Liver (tissue), 3 donors: ENCODE results near the gene TFAP2B.

Experiments
- CTCF ChIP-seq: fragments of 150-350 bp; IDR thresholded peaks from 2 replicates; pipeline ENCODE4 v1.5.1; 2017; ENCODE audit warnings: improper control_type of control experiment, low read depth, low read length; ENCODE audit not compliant: missing input control
- JUND ChIP-seq, 2 donors: IDR thresholded peaks; 2 replicates each; pipeline ENCODE4 v1.6.1; 2016; ENCODE audit warnings: antibody characterized with exemption in 2 of 2
- RAD21 ChIP-seq, 2 donors: IDR thresholded peaks; 2 replicates each; pipeline ENCODE4 v1.6.1; 2016; ENCODE audit warnings: antibody characterized with exemption in 2 of 2, mild to moderate bottlenecking in 2 of 2
- TAF1 ChIP-seq: conservative IDR thresholded peaks from 2 replicates; pipeline ENCODE4 v1.6.1; 2016; ENCODE audit warnings: antibody characterized with exemption, mild to moderate bottlenecking
- YY1 ChIP-seq: IDR thresholded peaks from 2 replicates; pipeline ENCODE4 v1.6.1; 2016; ENCODE audit warnings: antibody characterized with exemption, mild to moderate bottlenecking
- ZBTB33 ChIP-seq: IDR thresholded peaks from 2 replicates; pipeline ENCODE4 v1.6.1; 2016; ENCODE audit warnings: antibody characterized with exemption
- TF ChIP-seq, protein P1 (sequence below): IDR thresholded peaks from 2 replicates; pipeline ENCODE4 v1.6.1; 2016; ENCODE audit warnings: antibody characterized with exemption, mild to moderate bottlenecking
- TF ChIP-seq, protein P2 (sequence below): IDR thresholded peaks from 2 replicates; pipeline ENCODE4 v1.6.1; 2016; ENCODE audit warnings: antibody characterized with exemption
- donor health status: healthy.
- donor health status: healthy.

DNA sequence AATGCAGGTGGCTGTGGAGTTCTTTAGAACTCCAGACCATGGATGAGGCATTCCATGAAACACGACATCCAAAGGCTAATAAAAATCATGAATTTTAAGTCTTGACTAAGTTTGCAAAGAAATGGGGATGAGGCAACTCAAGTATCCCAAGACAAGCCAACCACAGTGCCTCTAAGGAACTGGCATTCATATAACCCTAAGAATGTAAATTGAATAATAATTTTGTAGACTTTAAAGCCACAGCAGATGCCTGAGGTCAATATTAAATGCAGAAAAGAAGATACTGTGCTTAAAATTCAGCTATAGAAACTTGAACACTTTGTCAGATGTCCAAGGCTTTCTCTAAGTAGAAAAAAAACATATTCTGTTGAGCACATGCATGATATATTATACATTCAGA is 54.5 kb downstream of the TFAP2B start:
- TF ChIP-seq CTCF = no peak
- TF ChIP-seq, protein P1, sequence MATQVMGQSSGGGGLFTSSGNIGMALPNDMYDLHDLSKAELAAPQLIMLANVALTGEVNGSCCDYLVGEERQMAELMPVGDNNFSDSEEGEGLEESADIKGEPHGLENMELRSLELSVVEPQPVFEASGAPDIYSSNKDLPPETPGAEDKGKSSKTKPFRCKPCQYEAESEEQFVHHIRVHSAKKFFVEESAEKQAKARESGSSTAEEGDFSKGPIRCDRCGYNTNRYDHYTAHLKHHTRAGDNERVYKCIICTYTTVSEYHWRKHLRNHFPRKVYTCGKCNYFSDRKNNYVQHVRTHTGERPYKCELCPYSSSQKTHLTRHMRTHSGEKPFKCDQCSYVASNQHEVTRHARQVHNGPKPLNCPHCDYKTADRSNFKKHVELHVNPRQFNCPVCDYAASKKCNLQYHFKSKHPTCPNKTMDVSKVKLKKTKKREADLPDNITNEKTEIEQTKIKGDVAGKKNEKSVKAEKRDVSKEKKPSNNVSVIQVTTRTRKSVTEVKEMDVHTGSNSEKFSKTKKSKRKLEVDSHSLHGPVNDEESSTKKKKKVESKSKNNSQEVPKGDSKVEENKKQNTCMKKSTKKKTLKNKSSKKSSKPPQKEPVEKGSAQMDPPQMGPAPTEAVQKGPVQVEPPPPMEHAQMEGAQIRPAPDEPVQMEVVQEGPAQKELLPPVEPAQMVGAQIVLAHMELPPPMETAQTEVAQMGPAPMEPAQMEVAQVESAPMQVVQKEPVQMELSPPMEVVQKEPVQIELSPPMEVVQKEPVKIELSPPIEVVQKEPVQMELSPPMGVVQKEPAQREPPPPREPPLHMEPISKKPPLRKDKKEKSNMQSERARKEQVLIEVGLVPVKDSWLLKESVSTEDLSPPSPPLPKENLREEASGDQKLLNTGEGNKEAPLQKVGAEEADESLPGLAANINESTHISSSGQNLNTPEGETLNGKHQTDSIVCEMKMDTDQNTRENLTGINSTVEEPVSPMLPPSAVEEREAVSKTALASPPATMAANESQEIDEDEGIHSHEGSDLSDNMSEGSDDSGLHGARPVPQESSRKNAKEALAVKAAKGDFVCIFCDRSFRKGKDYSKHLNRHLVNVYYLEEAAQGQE = no peak
- no peak for TF ChIP-seq ZBTB33
- TF ChIP-seq RAD21 (IDR thresholded peaks at IDR 0.05) = no peak
- no peak for TF ChIP-seq YY1
- no peak for TF ChIP-seq TAF1
- no peak for TF ChIP-seq JUND (IDR thresholded peaks at IDR 0.05)
- TF ChIP-seq, protein P2, sequence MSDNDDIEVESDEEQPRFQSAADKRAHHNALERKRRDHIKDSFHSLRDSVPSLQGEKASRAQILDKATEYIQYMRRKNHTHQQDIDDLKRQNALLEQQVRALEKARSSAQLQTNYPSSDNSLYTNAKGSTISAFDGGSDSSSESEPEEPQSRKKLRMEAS = no peak
